Smooth muscle cell (in vitro differentiated cells): ENCODE results near the gene PARD3B. TPM values are rescaled to one million over a fixed set of nuclear protein-coding genes. Genes with fewer than 3 reads are reported as not detected.

Experiments
- DNase-seq: peaks from one replicate; lab custom pipeline; 2025; ENCODE audit not compliant: unreplicated experiment; lab: John Stamatoyannopoulos, UW
- H2AFZ ChIP-seq: fragments of 200-600 bp; sonication (generic); 2 replicates; pipeline ENCODE4 v1.6.0; 2016; ENCODE audit warnings: antibody characterized with exemption, low read depth, mild to moderate bottlenecking
- H3F3A ChIP-seq: fragments of 200-600 bp; sonication (generic); 2 replicates; pipeline ENCODE4 v1.6.0; 2017; ENCODE audit warnings: antibody characterized with exemption, low read depth
- H3K27ac ChIP-seq: fragments of 200-600 bp; sonication (generic); 2 replicates; pipeline ENCODE4 v1.5.1; 2016; ENCODE audit warnings: low read depth, mild to moderate bottlenecking
- H3K27me3 ChIP-seq: fragments of 200-600 bp; sonication (generic); 2 replicates; pipeline ENCODE4 v1.6.1; 2016; ENCODE audit warnings: low read depth, mild to moderate bottlenecking
- H3K36me3 ChIP-seq: fragments of 200-600 bp; sonication (generic); 2 replicates; pipeline ENCODE4 v1.5.1; 2016; ENCODE audit warnings: low read depth
- H3K4me1 ChIP-seq: fragments of 200-600 bp; sonication (generic); 2 replicates; pipeline ENCODE4 v1.5.1; 2016; ENCODE audit warnings: low read depth
- H3K4me2 ChIP-seq: fragments of 200-600 bp; sonication (generic); 2 replicates; pipeline ENCODE4 v1.6.0; 2016; ENCODE audit warnings: mild to moderate bottlenecking
- H3K4me3 ChIP-seq: fragments of 200-600 bp; sonication (generic); 2 replicates; pipeline ENCODE4 v1.5.1; 2016; ENCODE audit warnings: mild to moderate bottlenecking
- H3K79me2 ChIP-seq: fragments of 200-600 bp; sonication (generic); 2 replicates; pipeline ENCODE4 v1.6.0; 2016; ENCODE audit warnings: low read depth, mild to moderate bottlenecking
- H3K9ac ChIP-seq: fragments of 200-600 bp; sonication (generic); 2 replicates; pipeline ENCODE4 v1.6.0; 2016; ENCODE audit warnings: low read depth
- H3K9me3 ChIP-seq: fragments of 200-600 bp; sonication (generic); replicated peaks from 2 replicates; pipeline ENCODE4 v1.5.1; 2016; ENCODE audit warnings: low read depth
- H4K20me1 ChIP-seq: fragments of 200-600 bp; sonication (generic); 2 replicates; pipeline ENCODE4 v1.6.0; 2016; ENCODE audit warnings: low read depth
- CTCF ChIP-seq: fragments of 200-600 bp; sonication (generic); IDR thresholded peaks from 2 replicates; pipeline ENCODE4 v1.5.1; 2017; ENCODE audit warnings: borderline replicate concordance, mild to moderate bottlenecking, antibody characterized with exemption; ENCODE audit not compliant: insufficient read depth, poor library complexity, severe bottlenecking
- WGBS: methylation state at CpG from one replicate; pipeline ENCODE4 v1.1.7; 2016; ENCODE audit warnings: low lambda C conversion rate; 5-methylcytosine and 5-hydroxymethylcytosine counted together
- polyA plus RNA-seq: library from polyadenylated mRNA; unstranded; fragments of >200 nt; fragmentation: Nextera tagmentation; extraction: Ambion mirVana; gene quantifications from 2 replicates; pipeline ENCODE4 v1.2.1, GENCODE V29; 2016
- total RNA-seq: library from RNA; depleted of rRNA; stranded (reverse); fragments of >200 nt; gene quantifications from 2 replicates; pipeline ENCODE4 v1.2.3, GENCODE V29; 2014

PARD3B gene
- total and polyA plus RNA-seq, 2 experiments from 2014 or later, result 3.3 to 12.2 TPM

GRCh38 chr2:204853905-204854304, 308.6 kb downstream of the PARD3B start:
- Histone ChIP-seq H3K27ac (no peak overlapping the region), H2AFZ (no peak overlapping the region), H3K9ac (no peak overlapping the region), H3K4me2 (no peak overlapping the region), H3K9me3 (no peaks in the 10 kb centered on the region), H4K20me1 (peaks cover 10% of the 10 kb centered on the region), H3K36me3 (no peaks in the 10 kb centered on the region), H3F3A (no peaks in the 10 kb centered on the region), H3K4me1 (peaks cover 7% of the 10 kb centered on the region), H3K27me3 (no peaks in the 10 kb centered on the region), H3K4me3 (no peak overlapping the region), H3K79me2 (no peaks in the 10 kb centered on the region)
- no peak for TF ChIP-seq CTCF
- DNase-seq, result no peak
- 67% methylated on average over 1 of the region's 1 CpG for WGBS

GRCh38 chr2:204860274-204860673, 315.0 kb downstream of the PARD3B start:
- Histone ChIP-seq H3K4me3 (no peak overlapping the region), H4K20me1 (no peaks in the 10 kb centered on the region), H2AFZ (no peak overlapping the region), H3K79me2 (no peaks in the 10 kb centered on the region), H3K9ac (no peak overlapping the region), H3K4me1 (no peaks in the 10 kb centered on the region), H3K36me3 (no peaks in the 10 kb centered on the region), H3K27ac (no peak overlapping the region), H3F3A (no peaks in the 10 kb centered on the region), H3K9me3 (no peaks in the 10 kb centered on the region), H3K27me3 (no peaks in the 10 kb centered on the region), H3K4me2 (no peak overlapping the region)
- WGBS, result 88% methylated on average over 6 of the region's 6 CpGs
- no peak for DNase-seq
- no peak for TF ChIP-seq CTCF

- H3K36me3 ChIP-seq, result no peaks in the 10 kb centered on the region
- TF ChIP-seq CTCF, result no peak
- DNase-seq, result no peak
- no peaks in the 10 kb centered on the region for H3K79me2 ChIP-seq
- H3K9ac ChIP-seq, result no peak overlapping the region
- no peaks in the 10 kb centered on the region for H3K4me1 ChIP-seq
- no peak overlapping the region for H2AFZ ChIP-seq
- H3K27me3 ChIP-seq, result no peaks in the 10 kb centered on the region
- H3F3A ChIP-seq, result no peaks in the 10 kb centered on the region
- H3K4me3 ChIP-seq, result no peak overlapping the region
- H3K27ac ChIP-seq, result no peak overlapping the region
- H4K20me1 ChIP-seq, result no peaks in the 10 kb centered on the region
- WGBS, result 98% methylated on average over 7 of the region's 7 CpGs
- no peaks in the 10 kb centered on the region for H3K9me3 ChIP-seq
- no peak overlapping the region for H3K4me2 ChIP-seq
Observed at GRCh38 chr2:204862809-204863208, 317.5 kb downstream of the PARD3B start.

- H4K20me1 ChIP-seq, result no peaks in the 10 kb centered on the region
- H3K4me3 ChIP-seq, result no peak overlapping the region
- no peak for DNase-seq
- H3K36me3 ChIP-seq, result no peaks in the 10 kb centered on the region
- H3K9ac ChIP-seq, result no peak overlapping the region
- no peaks in the 10 kb centered on the region for H3K27me3 ChIP-seq
- H3K79me2 ChIP-seq, result no peaks in the 10 kb centered on the region
- H2AFZ ChIP-seq, result no peak overlapping the region
- H3F3A ChIP-seq, result no peaks in the 10 kb centered on the region
- 90% methylated on average over 4 of the region's 4 CpGs for WGBS
- no peak overlapping the region for H3K4me2 ChIP-seq
- no peak overlapping the region for H3K27ac ChIP-seq
- TF ChIP-seq CTCF, result no peak
- H3K9me3 ChIP-seq, result no peaks in the 10 kb centered on the region
- H3K4me1 ChIP-seq, result no peaks in the 10 kb centered on the region
Observed at GRCh38 chr2:204863336-204863735, 318.1 kb downstream of the PARD3B start.
